HCT116 (cell line): ENCODE measurements around the gene FBXL13.

ENCODE experiments used
- JUND ChIP-seq: IDR thresholded peaks from 2 replicates; pipeline ENCODE4 v1.6.1; 2012
- POLR2A ChIP-seq: IDR thresholded peaks from 2 replicates; pipeline ENCODE4 v1.7.0; 2011; ENCODE audit warnings: borderline replicate concordance; ENCODE audit not compliant: insufficient read depth, insufficient read length; ENCODE audit errors: extremely low read depth
- SP1 ChIP-seq: IDR thresholded peaks from 2 replicates; pipeline ENCODE4 v1.6.1; 2012; ENCODE audit warnings: low read depth
- ZFX ChIP-seq: fragments of 450-650 bp; IDR thresholded peaks from 2 replicates; pipeline ENCODE4 v1.6.1; 2017
- TF ChIP-seq, protein P1 (sequence below), 3 experiments: fragments of 200-600 bp in 1 of 3; sonication (generic) in 1 of 3; IDR thresholded peaks in 2 of 3; conservative IDR thresholded peaks in 1 of 3; 2 replicates each; pipeline ENCODE4 v1.5.1; 2012 to 2017; ENCODE audit warnings: low read depth in 2 of 3, low read length in 2 of 3, antibody characterized with exemption in 1 of 3, borderline replicate concordance in 1 of 3, control low read depth in 1 of 3, mild to moderate bottlenecking in 1 of 3, mixed read lengths in 1 of 3, mixed run types in 1 of 3, moderate library complexity in 1 of 3; ENCODE audit not compliant: insufficient read depth in 1 of 3

DNA sequence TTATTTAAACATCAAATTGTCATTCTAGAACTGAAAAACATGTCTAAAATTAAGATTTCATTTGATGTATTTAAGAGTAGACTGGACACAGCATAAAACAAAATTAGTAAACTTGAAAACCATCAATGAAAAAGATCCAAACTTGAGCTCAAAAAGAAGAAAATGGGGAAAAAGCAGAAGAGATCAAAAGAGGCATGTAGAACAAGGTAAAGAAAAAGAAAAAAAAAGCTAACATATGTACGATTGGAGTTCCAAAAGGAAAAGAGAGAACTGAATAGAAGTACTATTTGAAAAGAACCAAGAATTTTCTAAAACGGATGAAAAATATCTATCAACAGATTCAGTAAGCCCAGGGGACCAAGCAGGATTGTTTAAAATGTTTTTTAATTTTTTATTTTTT, 3.6 kb downstream of the FBXL13 start:
- TF ChIP-seq SP1 (no peak), POLR2A (no peak), JUND (no peak), ZFX (no peak)
- TF ChIP-seq, protein P1, sequence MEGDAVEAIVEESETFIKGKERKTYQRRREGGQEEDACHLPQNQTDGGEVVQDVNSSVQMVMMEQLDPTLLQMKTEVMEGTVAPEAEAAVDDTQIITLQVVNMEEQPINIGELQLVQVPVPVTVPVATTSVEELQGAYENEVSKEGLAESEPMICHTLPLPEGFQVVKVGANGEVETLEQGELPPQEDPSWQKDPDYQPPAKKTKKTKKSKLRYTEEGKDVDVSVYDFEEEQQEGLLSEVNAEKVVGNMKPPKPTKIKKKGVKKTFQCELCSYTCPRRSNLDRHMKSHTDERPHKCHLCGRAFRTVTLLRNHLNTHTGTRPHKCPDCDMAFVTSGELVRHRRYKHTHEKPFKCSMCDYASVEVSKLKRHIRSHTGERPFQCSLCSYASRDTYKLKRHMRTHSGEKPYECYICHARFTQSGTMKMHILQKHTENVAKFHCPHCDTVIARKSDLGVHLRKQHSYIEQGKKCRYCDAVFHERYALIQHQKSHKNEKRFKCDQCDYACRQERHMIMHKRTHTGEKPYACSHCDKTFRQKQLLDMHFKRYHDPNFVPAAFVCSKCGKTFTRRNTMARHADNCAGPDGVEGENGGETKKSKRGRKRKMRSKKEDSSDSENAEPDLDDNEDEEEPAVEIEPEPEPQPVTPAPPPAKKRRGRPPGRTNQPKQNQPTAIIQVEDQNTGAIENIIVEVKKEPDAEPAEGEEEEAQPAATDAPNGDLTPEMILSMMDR (IDR thresholded peaks at IDR 0.05 in 2 of 3, conservative IDR thresholded peaks at IDR 0.05 in 1 of 3; ENCODE audit: borderline replicate concordance in 1 of 3, insufficient read depth in 1 of 3, low read depth in 2 of 3, low read length in 2 of 3) = no peak
